ENCODE results near the gene TEKT2.

The TEKT2 gene, protein sequence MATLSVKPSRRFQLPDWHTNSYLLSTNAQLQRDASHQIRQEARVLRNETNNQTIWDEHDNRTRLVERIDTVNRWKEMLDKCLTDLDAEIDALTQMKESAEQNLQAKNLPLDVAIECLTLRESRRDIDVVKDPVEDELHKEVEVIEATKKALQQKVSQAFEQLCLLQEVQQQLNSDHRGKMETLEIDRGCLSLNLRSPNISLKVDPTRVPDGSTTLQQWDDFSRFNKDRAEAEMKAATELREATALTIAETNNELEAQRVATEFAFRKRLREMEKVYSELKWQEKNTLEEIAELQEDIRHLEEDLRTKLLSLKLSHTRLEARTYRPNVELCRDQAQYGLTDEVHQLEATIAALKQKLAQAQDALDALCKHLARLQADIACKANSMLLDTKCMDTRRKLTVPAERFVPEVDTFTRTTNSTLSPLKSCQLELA

DNA sequence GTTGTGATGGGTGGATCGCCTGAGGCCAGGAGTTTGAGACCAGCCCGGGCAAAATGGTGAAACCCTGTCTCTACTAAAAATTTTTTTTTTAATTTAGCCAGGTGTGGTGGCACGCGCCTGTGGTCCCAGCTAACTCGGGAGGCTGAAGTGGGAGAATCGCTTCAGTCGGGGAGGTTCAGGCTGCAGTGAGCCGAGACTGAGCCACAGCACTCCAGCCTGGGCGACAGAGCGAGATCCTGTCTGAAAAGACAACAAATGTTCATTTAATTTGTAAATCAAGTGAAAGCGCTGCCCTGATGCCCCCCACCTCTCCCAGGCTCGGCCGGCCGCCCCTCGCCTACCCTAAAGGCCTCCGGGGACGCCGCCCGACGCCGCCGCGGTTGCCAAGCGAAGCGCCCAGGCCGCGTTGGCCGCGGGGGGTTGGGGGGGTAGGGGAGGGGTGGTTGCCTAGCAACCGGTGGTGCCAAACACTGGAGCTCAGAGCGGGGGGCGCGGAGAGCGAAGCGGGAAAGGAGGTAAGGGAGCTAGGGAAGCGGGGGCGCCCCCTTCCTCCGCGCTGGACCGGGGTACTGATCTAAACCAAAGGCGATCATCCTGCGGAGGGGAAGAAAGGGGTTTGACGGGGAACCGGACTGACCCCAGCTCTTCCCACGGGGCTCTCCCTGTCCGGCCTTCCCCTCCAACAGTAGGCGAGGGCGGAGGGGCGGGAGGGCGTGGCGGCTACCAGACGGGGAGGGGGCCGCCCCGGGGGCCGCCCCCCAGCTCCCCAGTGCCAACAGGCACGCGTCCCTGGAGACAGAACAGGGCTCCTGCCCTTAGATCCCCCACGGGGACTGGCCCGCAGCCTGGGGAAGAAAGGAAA, at the start of gene TEKT2:
TEKT2 (plus strand) TSS at position 460 of the 862 bp plus-strand sequence. CDS start 828 bp downstream, outside the sequence.
- Histone ChIP-seq H3K36me3 (ENCODE audit: insufficient read depth) (no peaks in the 10 kb centered on the region), H3K4me1 (ENCODE audit: low read depth, poor library complexity, severe bottlenecking) (peaks cover 3% of the 10 kb centered on the region), H3K79me2 (ENCODE audit: insufficient read depth, low read depth) (no peaks in the 10 kb centered on the region), H3K4me3 (IDR thresholded peaks at IDR 0.05; ENCODE audit: insufficient read depth, low read depth, low read length) (no peak within 1 kb of the TSS), H3K4me2 (no peak within 1 kb of the TSS), H3K27me3 (ENCODE audit: insufficient read depth, low read depth) (no peaks in the 10 kb centered on the region), H3K27ac (no peak within 1 kb of the TSS), H2AFZ (ENCODE audit: low read depth) (no peak within 1 kb of the TSS), H3K9ac (no peak within 1 kb of the TSS), H4K20me1 (ENCODE audit: insufficient read depth) (no peaks in the 10 kb centered on the region)
- TF ChIP-seq, protein P1, sequence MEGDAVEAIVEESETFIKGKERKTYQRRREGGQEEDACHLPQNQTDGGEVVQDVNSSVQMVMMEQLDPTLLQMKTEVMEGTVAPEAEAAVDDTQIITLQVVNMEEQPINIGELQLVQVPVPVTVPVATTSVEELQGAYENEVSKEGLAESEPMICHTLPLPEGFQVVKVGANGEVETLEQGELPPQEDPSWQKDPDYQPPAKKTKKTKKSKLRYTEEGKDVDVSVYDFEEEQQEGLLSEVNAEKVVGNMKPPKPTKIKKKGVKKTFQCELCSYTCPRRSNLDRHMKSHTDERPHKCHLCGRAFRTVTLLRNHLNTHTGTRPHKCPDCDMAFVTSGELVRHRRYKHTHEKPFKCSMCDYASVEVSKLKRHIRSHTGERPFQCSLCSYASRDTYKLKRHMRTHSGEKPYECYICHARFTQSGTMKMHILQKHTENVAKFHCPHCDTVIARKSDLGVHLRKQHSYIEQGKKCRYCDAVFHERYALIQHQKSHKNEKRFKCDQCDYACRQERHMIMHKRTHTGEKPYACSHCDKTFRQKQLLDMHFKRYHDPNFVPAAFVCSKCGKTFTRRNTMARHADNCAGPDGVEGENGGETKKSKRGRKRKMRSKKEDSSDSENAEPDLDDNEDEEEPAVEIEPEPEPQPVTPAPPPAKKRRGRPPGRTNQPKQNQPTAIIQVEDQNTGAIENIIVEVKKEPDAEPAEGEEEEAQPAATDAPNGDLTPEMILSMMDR (conservative IDR thresholded peaks at IDR 0.05; ENCODE audit: low read depth, low read length) = no peak

DNA sequence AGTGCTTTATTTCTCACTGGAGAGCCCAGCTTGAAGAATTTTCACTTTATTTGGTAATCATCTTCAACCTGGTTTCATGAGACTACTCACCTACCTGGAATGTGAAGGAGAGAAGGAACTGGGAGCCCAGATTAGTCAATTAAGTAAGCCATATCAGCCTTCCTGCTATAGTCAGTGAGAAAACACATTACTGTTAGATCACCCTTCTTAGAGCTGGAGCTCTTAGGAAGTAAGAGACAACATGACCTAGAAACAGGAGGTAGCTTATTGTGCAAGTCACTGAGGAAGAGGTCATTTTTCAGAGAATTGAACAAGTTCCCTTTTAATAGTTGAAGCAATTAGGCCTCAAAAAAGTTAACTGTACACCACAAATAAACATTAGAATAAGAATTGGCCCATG, 49.2 kb upstream of the TEKT2 start:
- Histone ChIP-seq H3K9ac (no peak overlapping the region), H3K36me3 (ENCODE audit: insufficient read depth) (no peaks in the 10 kb centered on the region), H3K4me1 (ENCODE audit: low read depth, poor library complexity, severe bottlenecking) (no peaks in the 10 kb centered on the region), H3K27me3 (ENCODE audit: insufficient read depth, low read depth) (no peaks in the 10 kb centered on the region), H3K4me2 (no peak overlapping the region), H2AFZ (ENCODE audit: low read depth) (no peak overlapping the region), H3K27ac (no peak overlapping the region), H3K4me3 (IDR thresholded peaks at IDR 0.05; ENCODE audit: insufficient read depth, low read depth, low read length) (no peak overlapping the region), H3K79me2 (ENCODE audit: insufficient read depth, low read depth) (no peaks in the 10 kb centered on the region), H4K20me1 (ENCODE audit: insufficient read depth) (no peaks in the 10 kb centered on the region)
- TF ChIP-seq, protein P1 (conservative IDR thresholded peaks at IDR 0.05; ENCODE audit: low read depth, low read length) = no peak

DNA sequence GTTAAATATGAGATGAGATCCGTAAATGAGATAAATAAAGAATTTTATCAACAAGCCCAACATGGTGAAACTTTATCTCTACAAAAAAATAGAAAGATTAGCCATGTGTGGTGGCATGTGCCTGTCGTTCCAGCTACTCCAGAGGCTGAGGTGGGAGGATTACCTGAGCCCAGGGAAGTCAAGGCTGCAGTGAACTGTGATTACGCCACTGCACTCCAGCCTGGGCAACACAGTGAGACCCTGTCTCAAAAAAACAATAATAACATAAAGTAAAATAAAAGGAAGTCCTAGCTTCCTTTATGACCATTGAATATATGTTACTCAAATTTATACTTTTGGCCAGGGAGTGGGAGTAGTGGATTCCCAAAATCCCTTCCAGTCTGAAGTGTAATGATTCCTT, 48.7 kb upstream of the TEKT2 start:
- H4K20me1 ChIP-seq (ENCODE audit: insufficient read depth) = no peaks in the 10 kb centered on the region
- H2AFZ ChIP-seq (ENCODE audit: low read depth) = no peak overlapping the region
- no peak overlapping the region for H3K4me2 ChIP-seq
- H3K4me1 ChIP-seq (ENCODE audit: low read depth, poor library complexity, severe bottlenecking) = no peaks in the 10 kb centered on the region
- TF ChIP-seq, protein P1 (conservative IDR thresholded peaks at IDR 0.05; ENCODE audit: low read depth, low read length) = no peak
- no peak overlapping the region for H3K9ac ChIP-seq
- H3K4me3 ChIP-seq (IDR thresholded peaks at IDR 0.05; ENCODE audit: insufficient read depth, low read depth, low read length) = no peak overlapping the region
- H3K27ac ChIP-seq = no peak overlapping the region
- H3K36me3 ChIP-seq (ENCODE audit: insufficient read depth) = no peaks in the 10 kb centered on the region
- H3K79me2 ChIP-seq (ENCODE audit: insufficient read depth, low read depth) = no peaks in the 10 kb centered on the region
- no peaks in the 10 kb centered on the region for H3K27me3 ChIP-seq (ENCODE audit: insufficient read depth, low read depth)

DNA sequence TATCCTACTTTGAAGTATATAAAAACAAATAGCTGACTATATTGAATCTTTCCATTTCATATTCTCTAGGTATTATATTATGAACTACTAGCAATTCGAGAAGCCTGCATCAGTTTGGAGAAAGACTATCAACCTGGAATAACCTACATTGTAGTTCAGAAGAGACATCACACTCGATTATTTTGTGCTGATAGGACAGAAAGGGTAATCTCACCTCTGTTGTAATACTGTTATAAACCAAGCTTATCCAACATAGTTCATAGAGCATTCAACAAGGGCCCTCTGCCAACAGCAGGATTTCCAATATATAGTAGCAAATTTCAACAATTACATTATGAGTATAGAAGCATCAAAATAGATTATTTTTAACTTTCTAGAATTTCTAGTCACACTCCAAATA, 43.7 kb upstream of the TEKT2 start:
- no peak overlapping the region for H3K4me2 ChIP-seq
- H3K27me3 ChIP-seq (ENCODE audit: insufficient read depth, low read depth) = no peaks in the 10 kb centered on the region
- no peaks in the 10 kb centered on the region for H4K20me1 ChIP-seq (ENCODE audit: insufficient read depth)
- H3K79me2 ChIP-seq (ENCODE audit: insufficient read depth, low read depth) = no peaks in the 10 kb centered on the region
- no peak overlapping the region for H3K27ac ChIP-seq
- no peak overlapping the region for H3K4me3 ChIP-seq (IDR thresholded peaks at IDR 0.05; ENCODE audit: insufficient read depth, low read depth, low read length)
- no peaks in the 10 kb centered on the region for H3K36me3 ChIP-seq (ENCODE audit: insufficient read depth)
- TF ChIP-seq, protein P1 (conservative IDR thresholded peaks at IDR 0.05; ENCODE audit: low read depth, low read length) = no peak
- H3K9ac ChIP-seq = no peak overlapping the region
- no peaks in the 10 kb centered on the region for H3K4me1 ChIP-seq (ENCODE audit: low read depth, poor library complexity, severe bottlenecking)
- no peak overlapping the region for H2AFZ ChIP-seq (ENCODE audit: low read depth)

All from KMS-11 (cell line).